SK-N-SH (cell line): ENCODE results near the gene OTOA. TPM values are rescaled to one million over a fixed set of nuclear protein-coding genes. Genes with fewer than 3 reads are reported as not detected.

Experiments
- CTCF ChIA-PET: fragments of 300-600, 350-600 bp; formaldehyde crosslinking; extraction: SDS; loops from one replicate; lab custom pipeline; 2021; lab: Yijun Ruan, JAX
- POLR2A ChIA-PET: fragments of 350-600 bp; sonication (Branson Sonifier 250); formaldehyde crosslinking; extraction: SDS; loops from one replicate; lab custom pipeline; 2020; ENCODE audit warnings: antibody characterized with exemption, inconsistent platforms; lab: Yijun Ruan, JAX
- DNase-seq: peaks from one replicate; pipeline ENCODE4 v3.0.0; 2012
- H2AFZ ChIP-seq: fragments of 200-600 bp; sonication (generic); 2 replicates; pipeline ENCODE4 v1.8.1; 2016; ENCODE audit warnings: antibody characterized with exemption, mild to moderate bottlenecking, low read depth
- H3F3A ChIP-seq: fragments of 200-600 bp; sonication (generic); replicated peaks from 2 replicates; pipeline ENCODE3; 2016; ENCODE audit warnings: antibody characterized with exemption, mild to moderate bottlenecking; ENCODE audit not compliant: insufficient read depth
- H3K27ac ChIP-seq, 2 experiments: fragments of 200-500 bp in 1 of 2; fragments of 200-600 bp in 1 of 2; sonication (Bioruptor generic) in 1 of 2; sonication (generic), shearing (Covaris generic) in 1 of 2; 2 replicates each; pipeline versions ENCODE4 v1.5.1 to v1.6.1; 2014 to 2016; ENCODE audit warnings: low read depth in 2 of 2, inconsistent platforms in 1 of 2, low read length in 1 of 2, mild to moderate bottlenecking in 1 of 2, mixed read lengths in 1 of 2
- H3K27me3 ChIP-seq: fragments of 200-600 bp; sonication (generic), shearing (Covaris generic); 2 replicates; pipeline ENCODE4 v1.6.1; 2016; ENCODE audit warnings: mixed run types; ENCODE audit not compliant: insufficient read depth
- H3K36me3 ChIP-seq, 2 experiments: fragments of 200-500 bp in 1 of 2; fragments of 200-600 bp in 1 of 2; sonication (Bioruptor generic) in 1 of 2; sonication (generic) in 1 of 2; replicated peaks in 1 of 2; 2 replicates each; pipeline versions ENCODE3 to v1.5.1; 2014 to 2016; ENCODE audit warnings: low read length in 1 of 2, mild to moderate bottlenecking in 1 of 2; ENCODE audit not compliant: insufficient read depth in 2 of 2, control insufficient read depth in 1 of 2
- H3K4me1 ChIP-seq, 2 experiments: fragments of 200-500 bp in 1 of 2; fragments of 200-600 bp in 1 of 2; sonication (Bioruptor generic) in 1 of 2; sonication (generic), shearing (Covaris generic) in 1 of 2; 2 replicates each; pipeline versions ENCODE4 v1.5.1 to v1.6.1; 2014 to 2016; ENCODE audit warnings: low read depth in 1 of 2, low read length in 1 of 2, mixed run types in 1 of 2; ENCODE audit not compliant: insufficient read depth in 2 of 2, control insufficient read depth in 1 of 2
- H3K4me2 ChIP-seq: fragments of 200-600 bp; sonication (generic), shearing (Covaris generic); 2 replicates; pipeline ENCODE4 v1.6.1; 2017; ENCODE audit warnings: mixed run types
- H3K4me3 ChIP-seq, 2 experiments: fragments of 200-500 bp in 1 of 2; fragments of 200-600 bp in 1 of 2; sonication (Bioruptor generic) in 1 of 2; sonication (generic), shearing (Covaris generic) in 1 of 2; 2 replicates each; pipeline versions ENCODE4 v1.5.1 to v1.8.1; 2014 to 2016; ENCODE audit warnings: low read depth in 2 of 2, inconsistent platforms in 1 of 2, low read length in 1 of 2, mild to moderate bottlenecking in 1 of 2, mixed read lengths in 1 of 2, moderate library complexity in 1 of 2
- H3K79me2 ChIP-seq: fragments of 200-600 bp; sonication (generic); 2 replicates; pipeline ENCODE4 v1.8.1; 2017; ENCODE audit warnings: mild to moderate bottlenecking; ENCODE audit not compliant: insufficient read depth
- H3K9ac ChIP-seq: fragments of 200-600 bp; sonication (generic); 2 replicates; pipeline ENCODE4 v1.6.1; 2017; ENCODE audit warnings: mixed run types
- H3K9me2 ChIP-seq: fragments of 200-600 bp; sonication (generic); 2 replicates; pipeline ENCODE4 v1.6.1; 2017; ENCODE audit warnings: mixed run types
- H3K9me3 ChIP-seq: fragments of 200-600 bp; sonication (generic); 2 replicates; pipeline ENCODE4 v1.6.1; 2017; ENCODE audit warnings: mixed run types, mild to moderate bottlenecking, moderate library complexity
- H4K20me1 ChIP-seq: fragments of 200-600 bp; sonication (generic); 2 replicates; pipeline ENCODE4 v1.6.1; 2017; ENCODE audit warnings: mild to moderate bottlenecking, mixed run types; ENCODE audit not compliant: insufficient read depth
- CTCF ChIP-seq: fragments of 200-600 bp; sonication (generic); IDR thresholded peaks from 2 replicates; pipeline ENCODE4 v1.6.1; 2017; ENCODE audit warnings: antibody characterized with exemption, mild to moderate bottlenecking, moderate library complexity
- EP300 ChIP-seq, 2 experiments: IDR thresholded peaks; 2 replicates each; pipeline versions ENCODE4 v1.4.0 to v1.6.1; 2012; ENCODE audit warnings: borderline replicate concordance in 1 of 2, low read depth in 1 of 2, low read length in 1 of 2
- EZH2phosphoT487 ChIP-seq: fragments of 200-600 bp; sonication (generic); IDR thresholded peaks from 2 replicates; pipeline ENCODE4 v1.6.1; 2017; ENCODE audit warnings: low read depth, mixed run types, mild to moderate bottlenecking, antibody characterized with exemption, moderate library complexity, borderline replicate concordance
- FOSL2 ChIP-seq: IDR thresholded peaks from 2 replicates; pipeline ENCODE4 v1.4.0; 2012; ENCODE audit warnings: low read depth, mild to moderate bottlenecking, moderate library complexity, borderline replicate concordance
- FOXM1 ChIP-seq: IDR thresholded peaks from 2 replicates; pipeline ENCODE4 v1.4.0; 2012; ENCODE audit warnings: low read depth, mild to moderate bottlenecking
- GABPA ChIP-seq: IDR thresholded peaks from 2 replicates; pipeline ENCODE4 v1.4.0; 2012; ENCODE audit warnings: low read depth, mild to moderate bottlenecking
- MAX ChIP-seq: IDR thresholded peaks from 2 replicates; pipeline ENCODE4 v1.4.0; 2012; ENCODE audit warnings: low read depth
- NRF1 ChIP-seq: IDR thresholded peaks from 2 replicates; pipeline ENCODE4 v1.6.1; 2012; ENCODE audit warnings: low read depth, mild to moderate bottlenecking, low read length
- POLR2AphosphoS5 ChIP-seq: IDR thresholded peaks from 2 replicates; pipeline ENCODE4 v1.6.1; 2012; ENCODE audit warnings: low read depth, low read length
- RCOR1 ChIP-seq: fragments of 150-350 bp; IDR thresholded peaks from 2 replicates; pipeline ENCODE4 v1.6.1; 2017; ENCODE audit warnings: antibody characterized with exemption, low read length
- REST ChIP-seq: IDR thresholded peaks from 2 replicates; pipeline ENCODE4 v1.6.1; 2012; ENCODE audit warnings: mild to moderate bottlenecking, low read depth, low read length, moderate library complexity
- RFX5 ChIP-seq: IDR thresholded peaks from 2 replicates; pipeline ENCODE4 v1.6.1; 2012; ENCODE audit warnings: mild to moderate bottlenecking, improper control_type of control experiment, low read length
- SMC3 ChIP-seq: IDR thresholded peaks from 2 replicates; pipeline ENCODE4 v1.6.1; 2012; ENCODE audit warnings: low read depth, low read length, improper control_type of control experiment
- TAF1 ChIP-seq: IDR thresholded peaks from 2 replicates; pipeline ENCODE4 v1.6.1; 2012; ENCODE audit warnings: low read depth, mild to moderate bottlenecking, low read length, moderate library complexity, borderline replicate concordance
- YY1 ChIP-seq: IDR thresholded peaks from 2 replicates; pipeline ENCODE4 v1.4.0; 2012; ENCODE audit warnings: low read depth, mild to moderate bottlenecking
- WGBS: methylation state at CpG from one replicate; pipeline ENCODE4 v1.1.6; 2017; ENCODE audit warnings: low lambda C conversion rate; 5-methylcytosine and 5-hydroxymethylcytosine counted together
- polyA plus RNA-seq, 3 experiments: library from polyadenylated mRNA; depleted of rRNA; stranded (reverse); fragments of >200 nt; gene quantifications; 2 replicates each; pipeline ENCODE4 v1.2.3, GENCODE V29; 2012

The OTOA gene
- polyA plus RNA-seq, 1 of the 3 experiments (the other 2 are of a cell fraction): 0.02 TPM

- Histone ChIP-seq H3K9ac (no peak overlapping the region), H3K9me2 (no peaks in the 10 kb centered on the region), H3F3A (peaks cover 6% of the 10 kb centered on the region), H4K20me1 (no peaks in the 10 kb centered on the region), H3K4me1 (peaks cover 0 to 3% of the 10 kb centered on the region in 2 experiments; a peak in 1 of 4 replicates), H3K4me2 (no peak overlapping the region), H3K27me3 (no peaks in the 10 kb centered on the region), H3K79me2 (peaks cover 41% of the 10 kb centered on the region), H2AFZ (no peak overlapping the region), H3K9me3 (no peaks in the 10 kb centered on the region), H3K36me3 (peaks cover 8 to 13% of the 10 kb centered on the region in 2 experiments), H3K27ac (no peak overlapping the region), H3K4me3 (no peak overlapping the region)
- CTCF ChIA-PET: interaction anchor here (0.6 to 3.9 kb wide), 4 partner anchors 10 to 67 kb away, joined by 3 to 16 read pairs (median 9); no protein-coding TSS in a partner anchor
- POLR2A ChIA-PET: no interaction called here
- TF ChIP-seq FOSL2: no peak
- WGBS: 100% methylated on average over 1 of the region's 1 CpG
- DNase-seq: no peak
These were observed 13.2 kb upstream of the OTOA start for GRCh38 chr16:21650521-21650920.

GRCh38 chr16:21651515-21651914 lies 12.3 kb upstream of the OTOA start:
- ChIA-PET CTCF (interaction anchor here (2.9 to 3.9 kb wide), 2 partner anchors 11 to 57 kb away, joined by 14 to 16 read pairs; no protein-coding TSS in a partner anchor), POLR2A (no interaction called here)
- TF ChIP-seq FOXM1: no peak
- no peak for TF ChIP-seq REST
- TF ChIP-seq SMC3: no peak
- no peak for TF ChIP-seq YY1
- DNase-seq: no peak
- Histone ChIP-seq H3K36me3 (peaks cover 18 to 22% of the 10 kb centered on the region in 2 experiments), H4K20me1 (no peaks in the 10 kb centered on the region), H3K4me3 (no peak overlapping the region), H3K9me2 (no peaks in the 10 kb centered on the region), H3K9me3 (no peaks in the 10 kb centered on the region), H3F3A (peaks cover 10% of the 10 kb centered on the region), H3K9ac (no peak overlapping the region), H3K27ac (no peak overlapping the region), H2AFZ (no peak overlapping the region), H3K27me3 (no peaks in the 10 kb centered on the region), H3K79me2 (peaks cover 40% of the 10 kb centered on the region), H3K4me2 (no peak overlapping the region), H3K4me1 (peaks cover 0 to 3% of the 10 kb centered on the region in 2 experiments; a peak in 1 of 4 replicates)
- WGBS: 98% methylated on average over 3 of the region's 3 CpGs

- H3K4me2 ChIP-seq: no peak within 1 kb of the TSS
- H4K20me1 ChIP-seq: no peaks in the 10 kb centered on the region
- no peak for TF ChIP-seq CTCF
- TF ChIP-seq MAX: no peak
- TF ChIP-seq RCOR1: no peak
- TF ChIP-seq TAF1: no peak
- no peak for TF ChIP-seq NRF1
- no peak for TF ChIP-seq EZH2phosphoT487
- no peak for TF ChIP-seq GABPA
- TF ChIP-seq POLR2AphosphoS5: no peak
- no peak for TF ChIP-seq EP300 (IDR thresholded peaks at IDR 0.05; ENCODE audit: borderline replicate concordance in 1 of 2, low read depth in 1 of 2, low read length in 1 of 2)
- no peak for TF ChIP-seq RFX5
- CTCF ChIA-PET: interaction anchor here (0.9 to 3.9 kb wide), 3 partner anchors 12 to 68 kb away, joined by 3 to 16 read pairs (median 14); no protein-coding TSS in a partner anchor
- H3K9me3 ChIP-seq: no peaks in the 10 kb centered on the region
- peaks cover 22 to 23% of the 10 kb centered on the region in 2 experiments for H3K36me3 ChIP-seq
- no peak within 1 kb of the TSS for H3K4me3 ChIP-seq
- DNase-seq: no peak
- 94% methylated on average over 6 of the region's 6 CpGs for WGBS
- no peak within 1 kb of the TSS for H2AFZ ChIP-seq
- H3K27me3 ChIP-seq: no peaks in the 10 kb centered on the region
- peaks cover 13% of the 10 kb centered on the region for H3F3A ChIP-seq
- H3K79me2 ChIP-seq: peaks cover 35% of the 10 kb centered on the region
- no peak within 1 kb of the TSS for H3K27ac ChIP-seq
- no peak within 1 kb of the TSS for H3K9ac ChIP-seq
- no peaks in the 10 kb centered on the region for H3K9me2 ChIP-seq
- POLR2A ChIA-PET: no interaction called here
- peaks cover 0 to 3% of the 10 kb centered on the region in 2 experiments; a peak in 1 of 4 replicates for H3K4me1 ChIP-seq
These were observed 11.3 kb upstream of the OTOA start, which contains the start of gene IGSF6 for GRCh38 chr16:21652453-21652852. Gene IGSF6 (minus strand): TSS chr16:21652608. CDS start chr16:21652598, 10 bp downstream.
